ENCODE results near the gene KRTAP5-10.
"Not testable (repeated sequence)": the region's sequence is repeated elsewhere in the genome, so short reads cannot be mapped to it uniquely, and the experiment has no call there.

DNA sequence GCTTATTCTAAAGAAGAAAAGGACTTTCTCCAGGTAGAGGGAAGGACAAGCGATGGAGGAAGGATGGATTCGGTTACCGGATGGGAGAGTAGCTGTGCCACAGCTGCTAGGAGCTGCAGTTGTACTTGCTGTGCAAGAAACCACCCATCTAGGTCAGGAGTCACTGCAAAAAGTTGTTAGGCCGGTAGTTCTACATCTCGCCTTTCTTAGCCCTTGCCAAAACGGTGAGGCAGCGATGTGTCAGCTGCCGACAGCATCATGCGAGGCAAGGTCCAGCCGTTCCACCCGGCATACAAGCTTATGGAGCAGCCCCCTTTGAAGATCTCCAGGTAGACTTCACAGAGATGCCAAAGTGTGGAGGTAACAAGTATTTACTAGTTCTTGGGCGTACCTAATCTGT is 49.6 kb downstream of the KRTAP5-10 start:
- TF ChIP-seq CTCF, POLR2A (IDR thresholded peaks at IDR 0.05): not testable (repeated sequence)
